C4-2B (cell line): ENCODE data around the gene LRP1-AS.

Experiments
- ZFX ChIP-seq: fragments of 450-650 bp; IDR thresholded peaks from 2 replicates; pipeline ENCODE4 v1.6.1; 2017
- TF ChIP-seq, protein P1 (sequence below): fragments of 450-650 bp; conservative IDR thresholded peaks from 2 replicates; pipeline ENCODE4 v1.5.1; 2017; ENCODE audit warnings: mild to moderate bottlenecking

DNA sequence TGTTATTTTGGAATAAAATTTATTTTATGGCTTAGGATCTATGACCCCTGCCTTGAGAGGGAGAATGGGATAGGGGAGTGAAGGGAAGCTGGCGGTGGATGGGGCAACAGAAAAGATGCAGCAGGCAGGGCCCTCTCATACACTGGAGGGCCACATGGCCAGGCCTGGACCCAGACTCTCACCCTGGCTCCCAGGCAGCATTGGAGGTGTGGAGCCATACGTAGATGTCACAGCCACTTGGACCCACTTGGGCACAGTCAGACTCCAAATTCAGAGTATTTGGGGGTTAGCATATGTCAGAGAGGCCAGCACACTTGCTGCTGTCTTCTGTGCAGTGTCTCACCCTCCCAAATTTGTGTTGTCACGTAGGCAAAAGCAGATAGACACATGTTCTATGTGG lies 52.0 kb downstream of the LRP1-AS start:
- TF ChIP-seq, protein P1, sequence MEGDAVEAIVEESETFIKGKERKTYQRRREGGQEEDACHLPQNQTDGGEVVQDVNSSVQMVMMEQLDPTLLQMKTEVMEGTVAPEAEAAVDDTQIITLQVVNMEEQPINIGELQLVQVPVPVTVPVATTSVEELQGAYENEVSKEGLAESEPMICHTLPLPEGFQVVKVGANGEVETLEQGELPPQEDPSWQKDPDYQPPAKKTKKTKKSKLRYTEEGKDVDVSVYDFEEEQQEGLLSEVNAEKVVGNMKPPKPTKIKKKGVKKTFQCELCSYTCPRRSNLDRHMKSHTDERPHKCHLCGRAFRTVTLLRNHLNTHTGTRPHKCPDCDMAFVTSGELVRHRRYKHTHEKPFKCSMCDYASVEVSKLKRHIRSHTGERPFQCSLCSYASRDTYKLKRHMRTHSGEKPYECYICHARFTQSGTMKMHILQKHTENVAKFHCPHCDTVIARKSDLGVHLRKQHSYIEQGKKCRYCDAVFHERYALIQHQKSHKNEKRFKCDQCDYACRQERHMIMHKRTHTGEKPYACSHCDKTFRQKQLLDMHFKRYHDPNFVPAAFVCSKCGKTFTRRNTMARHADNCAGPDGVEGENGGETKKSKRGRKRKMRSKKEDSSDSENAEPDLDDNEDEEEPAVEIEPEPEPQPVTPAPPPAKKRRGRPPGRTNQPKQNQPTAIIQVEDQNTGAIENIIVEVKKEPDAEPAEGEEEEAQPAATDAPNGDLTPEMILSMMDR, result no peak
- TF ChIP-seq ZFX, result no peak
